ENCODE data around the gene SNTG2. TPM values are rescaled to one million over a fixed set of nuclear protein-coding genes. Genes with fewer than 3 reads are reported as not detected.

The SNTG2 gene
- total RNA-seq, 1 donor from 2014 or later: 1.9 TPM

DNA sequence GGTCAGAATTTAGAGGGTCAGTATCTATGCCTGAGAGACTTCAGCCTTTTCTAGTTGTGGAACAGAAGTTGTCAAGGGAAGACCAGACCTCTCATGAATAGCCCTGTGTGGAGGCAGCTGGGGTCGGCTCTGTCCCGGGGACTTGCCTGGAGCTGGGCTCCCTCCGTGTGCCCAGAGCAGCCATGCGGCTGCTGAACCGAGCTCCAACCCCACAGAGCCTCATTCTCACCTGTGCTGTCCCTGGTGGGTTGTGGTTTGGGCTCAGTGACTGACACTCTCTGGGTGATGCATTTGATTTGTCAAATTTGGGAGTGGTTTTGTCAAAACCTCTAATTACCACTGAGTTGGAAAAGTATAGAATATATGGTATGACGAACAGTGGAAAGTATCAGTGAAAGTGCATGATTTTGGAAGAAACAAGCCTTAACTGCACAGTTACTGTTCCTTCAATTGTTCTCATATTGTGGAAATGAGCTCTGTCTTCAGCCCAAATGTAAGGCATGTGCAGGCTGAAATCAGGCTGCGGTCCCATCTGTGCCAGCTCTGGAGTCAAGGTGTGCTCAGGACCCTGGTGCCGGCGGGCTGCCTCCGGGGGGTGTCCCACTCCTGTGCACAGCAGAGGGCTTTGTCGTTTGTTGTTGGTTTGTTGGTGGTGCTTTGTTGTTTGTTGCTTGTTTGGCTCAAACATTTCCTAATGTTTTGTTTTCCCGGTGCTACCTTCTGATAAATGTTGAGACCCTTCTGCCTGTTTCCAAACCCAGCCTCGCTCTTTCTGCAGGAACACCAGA lies 200.3 kb downstream of the SNTG2 start:
- Mint-ChIP-seq H3K4me1 (ENCODE audit: low read depth, unreplicated experiment) (no peaks in the 10 kb centered on the region), H3K36me3 (ENCODE audit: low read depth, unreplicated experiment) (no peaks in the 10 kb centered on the region), H3K27me3 (ENCODE audit: low read depth, unreplicated experiment) (peaks cover 2% of the 10 kb centered on the region), H3K4me3 (ENCODE audit: unreplicated experiment) (no peak overlapping the region), H3K9me3 (ENCODE audit: unreplicated experiment) (no peaks in the 10 kb centered on the region), H3K27ac (ENCODE audit: unreplicated experiment) (no peak overlapping the region)
- Histone ChIP-seq H3K9ac (ENCODE audit: low read length) (no peak overlapping the region), H3K27ac (ENCODE audit: low read depth, low read length) (no peak overlapping the region), H3K79me2 (ENCODE audit: insufficient read depth, low read length) (no peaks in the 10 kb centered on the region), H3K4me1 (ENCODE audit: insufficient read depth, low read length) (no peaks in the 10 kb centered on the region), H2AFZ (ENCODE audit: low read depth, low read length) (no peak overlapping the region), H3K27me3 (ENCODE audit: insufficient read depth, low read length) (no peaks in the 10 kb centered on the region), H4K20me1 (ENCODE audit: insufficient read depth, low read length) (no peaks in the 10 kb centered on the region), H3K4me2 (ENCODE audit: low read length) (no peak overlapping the region), H3K4me3 (ENCODE audit: insufficient read depth, low read depth, low read length) (no peak overlapping the region), H3K9me3 (ENCODE audit: insufficient read depth, low read depth, low read length) (peaks cover 3% of the 10 kb centered on the region), H3K36me3 (ENCODE audit: insufficient read depth, low read length) (no peaks in the 10 kb centered on the region)
- DNase-seq (ENCODE audit: low read depth) (no peak), FAIRE-seq (no peak)
- no peak for TF ChIP-seq EZH2 (IDR thresholded peaks at IDR 0.05; ENCODE audit: insufficient read depth, low read length)
- TF ChIP-seq, protein P1, sequence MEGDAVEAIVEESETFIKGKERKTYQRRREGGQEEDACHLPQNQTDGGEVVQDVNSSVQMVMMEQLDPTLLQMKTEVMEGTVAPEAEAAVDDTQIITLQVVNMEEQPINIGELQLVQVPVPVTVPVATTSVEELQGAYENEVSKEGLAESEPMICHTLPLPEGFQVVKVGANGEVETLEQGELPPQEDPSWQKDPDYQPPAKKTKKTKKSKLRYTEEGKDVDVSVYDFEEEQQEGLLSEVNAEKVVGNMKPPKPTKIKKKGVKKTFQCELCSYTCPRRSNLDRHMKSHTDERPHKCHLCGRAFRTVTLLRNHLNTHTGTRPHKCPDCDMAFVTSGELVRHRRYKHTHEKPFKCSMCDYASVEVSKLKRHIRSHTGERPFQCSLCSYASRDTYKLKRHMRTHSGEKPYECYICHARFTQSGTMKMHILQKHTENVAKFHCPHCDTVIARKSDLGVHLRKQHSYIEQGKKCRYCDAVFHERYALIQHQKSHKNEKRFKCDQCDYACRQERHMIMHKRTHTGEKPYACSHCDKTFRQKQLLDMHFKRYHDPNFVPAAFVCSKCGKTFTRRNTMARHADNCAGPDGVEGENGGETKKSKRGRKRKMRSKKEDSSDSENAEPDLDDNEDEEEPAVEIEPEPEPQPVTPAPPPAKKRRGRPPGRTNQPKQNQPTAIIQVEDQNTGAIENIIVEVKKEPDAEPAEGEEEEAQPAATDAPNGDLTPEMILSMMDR (IDR thresholded peaks at IDR 0.05; ENCODE audit: insufficient read depth, low read depth, low read length): no peak

GRCh38 chr2:1152375-1152774 lies 201.7 kb downstream of the SNTG2 start:
- Histone ChIP-seq H3K9me3 (ENCODE audit: insufficient read depth, low read depth, low read length) (peaks cover 3% of the 10 kb centered on the region), H3K9ac (ENCODE audit: low read length) (no peak overlapping the region), H3K36me3 (ENCODE audit: insufficient read depth, low read length) (no peaks in the 10 kb centered on the region), H4K20me1 (ENCODE audit: insufficient read depth, low read length) (no peaks in the 10 kb centered on the region), H3K79me2 (ENCODE audit: insufficient read depth, low read length) (no peaks in the 10 kb centered on the region), H3K27me3 (ENCODE audit: insufficient read depth, low read length) (no peaks in the 10 kb centered on the region), H3K27ac (ENCODE audit: low read depth, low read length) (no peak overlapping the region), H3K4me1 (ENCODE audit: insufficient read depth, low read length) (no peaks in the 10 kb centered on the region), H3K4me3 (ENCODE audit: insufficient read depth, low read depth, low read length) (no peak overlapping the region), H2AFZ (ENCODE audit: low read depth, low read length) (no peak overlapping the region), H3K4me2 (ENCODE audit: low read length) (no peak overlapping the region)
- no peaks in the 10 kb centered on the region for H3K36me3 Mint-ChIP-seq (ENCODE audit: low read depth, unreplicated experiment)
- no peak overlapping the region for H3K4me3 Mint-ChIP-seq (ENCODE audit: unreplicated experiment)
- H3K4me1 Mint-ChIP-seq (ENCODE audit: low read depth, unreplicated experiment): no peaks in the 10 kb centered on the region
- DNase-seq (ENCODE audit: low read depth) (no peak), FAIRE-seq (no peak)
- TF ChIP-seq, protein P1 (IDR thresholded peaks at IDR 0.05; ENCODE audit: insufficient read depth, low read depth, low read length): no peak
- TF ChIP-seq EZH2 (IDR thresholded peaks at IDR 0.05; ENCODE audit: insufficient read depth, low read length): no peak
- H3K27ac Mint-ChIP-seq (ENCODE audit: unreplicated experiment): no peak overlapping the region
- no peaks in the 10 kb centered on the region for H3K9me3 Mint-ChIP-seq (ENCODE audit: unreplicated experiment)
- peaks cover 2% of the 10 kb centered on the region for H3K27me3 Mint-ChIP-seq (ENCODE audit: low read depth, unreplicated experiment)

DNA sequence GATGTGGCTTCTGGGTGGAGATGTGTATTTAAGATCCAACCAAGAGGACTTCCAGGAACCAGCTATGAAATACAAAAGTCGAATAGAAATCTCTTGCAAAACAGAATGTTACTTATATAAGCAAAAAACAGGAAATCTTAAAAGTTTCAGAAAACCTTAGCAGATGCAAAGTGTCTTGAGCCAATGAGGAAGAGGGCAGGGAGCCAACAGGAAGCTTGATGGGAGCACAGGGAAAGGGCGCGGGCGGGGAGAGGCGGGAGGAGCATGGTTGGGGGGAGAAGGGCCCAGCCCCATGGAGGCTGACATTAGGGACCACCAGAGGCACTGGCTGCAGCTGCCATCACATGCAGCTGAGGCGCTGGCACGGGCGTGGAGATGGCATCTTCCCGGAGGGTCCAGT lies 203.3 kb downstream of the SNTG2 start:
- Mint-ChIP-seq H3K4me1 (ENCODE audit: low read depth, unreplicated experiment) (peaks cover 1% of the 10 kb centered on the region), H3K9me3 (ENCODE audit: unreplicated experiment) (no peaks in the 10 kb centered on the region), H3K4me3 (ENCODE audit: unreplicated experiment) (no peak overlapping the region), H3K36me3 (ENCODE audit: low read depth, unreplicated experiment) (no peaks in the 10 kb centered on the region), H3K27me3 (ENCODE audit: low read depth, unreplicated experiment) (peaks cover 2% of the 10 kb centered on the region), H3K27ac (ENCODE audit: unreplicated experiment) (no peak overlapping the region)
- Histone ChIP-seq H3K27me3 (ENCODE audit: insufficient read depth, low read length) (no peaks in the 10 kb centered on the region), H3K9me3 (ENCODE audit: insufficient read depth, low read depth, low read length) (peaks cover 3% of the 10 kb centered on the region), H3K27ac (ENCODE audit: low read depth, low read length) (no peak overlapping the region), H2AFZ (ENCODE audit: low read depth, low read length) (no peak overlapping the region), H3K4me3 (ENCODE audit: insufficient read depth, low read depth, low read length) (no peak overlapping the region), H3K4me1 (ENCODE audit: insufficient read depth, low read length) (no peaks in the 10 kb centered on the region), H4K20me1 (ENCODE audit: insufficient read depth, low read length) (no peaks in the 10 kb centered on the region), H3K36me3 (ENCODE audit: insufficient read depth, low read length) (no peaks in the 10 kb centered on the region), H3K4me2 (ENCODE audit: low read length) (no peak overlapping the region), H3K9ac (ENCODE audit: low read length) (no peak overlapping the region), H3K79me2 (ENCODE audit: insufficient read depth, low read length) (no peaks in the 10 kb centered on the region)
- FAIRE-seq (no peak), DNase-seq (ENCODE audit: low read depth) (no peak)
- TF ChIP-seq EZH2 (IDR thresholded peaks at IDR 0.05; ENCODE audit: insufficient read depth, low read length): no peak
- TF ChIP-seq, protein P1 (IDR thresholded peaks at IDR 0.05; ENCODE audit: insufficient read depth, low read depth, low read length): no peak
